HG03575 (cell line): ENCODE measurements around the gene APMAP.

ENCODE experiments used
- ATAC-seq: cut with Tn5 transposase; IDR thresholded peaks from one replicate; pipeline ENCODE4 v1.9.1; 2021; ENCODE audit not compliant: unreplicated experiment, insufficient number of reproducible peaks, low FRiP score; ENCODE audit errors: extremely low read depth

APMAP gene

GRCh38 chr20:24960302-24960801 lies 32.2 kb downstream of the APMAP start:
- no peak for ATAC-seq

GRCh38 chr20:24959591-24960301 lies 32.8 kb downstream of the APMAP start:
- ATAC-seq, result no peak

GRCh38 chr20:24958506-24959385 lies 33.8 kb downstream of the APMAP start:
- ATAC-seq, result no peak

GRCh38 chr20:24957326-24958016 lies 35.1 kb downstream of the APMAP start:
- no peak for ATAC-seq

- no peak for ATAC-seq
Observed at GRCh38 chr20:24956001-24956841, 36.3 kb downstream of the APMAP start.

- peak; percentile 84 for ATAC-seq
Observed at GRCh38 chr20:24955045-24955444, 37.5 kb downstream of the APMAP start.

- ATAC-seq, result no peak
Observed at GRCh38 chr20:24954566-24954965, 38.0 kb downstream of the APMAP start.

- no peak for ATAC-seq
Observed at GRCh38 chr20:24954151-24954550, 38.4 kb downstream of the APMAP start.

GRCh38 chr20:24953621-24954133 lies 38.9 kb downstream of the APMAP start:
- no peak for ATAC-seq

- no peak for ATAC-seq
Observed at GRCh38 chr20:24953209-24953575, 39.4 kb downstream of the APMAP start.

GRCh38 chr20:24952376-24953208 lies 40.0 kb downstream of the APMAP start:
- ATAC-seq, result no peak

- no peak for ATAC-seq
Observed at GRCh38 chr20:24951536-24952083, 40.9 kb downstream of the APMAP start.

GRCh38 chr20:24950836-24951525 lies 41.6 kb downstream of the APMAP start:
- no peak for ATAC-seq

GRCh38 chr20:24950128-24950835 lies 42.3 kb downstream of the APMAP start:
- no peak for ATAC-seq

GRCh38 chr20:24949756-24950127 lies 42.8 kb downstream of the APMAP start:
- ATAC-seq, result no peak

GRCh38 chr20:24948939-24949679 lies 43.4 kb downstream of the APMAP start, which contains the start of gene CST7:
CST7 (plus strand) TSS chr20:24949269; CDS start chr20:24949506, 237 bp downstream.
- ATAC-seq, result no peak
